HG03060 (cell line): ENCODE results near the gene CD300H.
"Not testable (repeated sequence)": the region's sequence is repeated elsewhere in the genome, so short reads cannot be mapped to it uniquely, and the experiment has no call there.

Source experiments
- ATAC-seq: cut with Tn5 transposase; IDR thresholded peaks from one replicate; pipeline ENCODE4 v1.9.1; 2021; ENCODE audit warnings: low read depth, moderate number of reproducible peaks; ENCODE audit not compliant: unreplicated experiment

The CD300H gene

DNA sequence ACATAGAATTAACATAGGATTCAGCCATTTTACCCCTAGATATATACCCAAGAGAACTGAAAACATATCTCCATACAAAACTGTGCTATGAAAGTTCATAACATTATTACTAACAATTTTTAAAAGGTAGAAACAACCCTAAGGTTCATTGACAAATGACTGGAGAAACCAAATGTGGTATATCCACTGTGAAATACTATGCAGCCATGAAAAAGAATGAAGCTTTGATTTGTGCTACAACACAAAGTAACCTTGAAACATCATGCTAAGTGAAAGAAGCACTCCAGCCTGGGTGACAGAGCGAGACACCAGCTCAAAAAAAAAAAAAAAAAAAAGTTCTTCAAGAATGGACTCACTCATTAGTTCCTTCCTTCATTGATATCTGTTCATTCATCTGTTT is 24.2 kb upstream of the CD300H start:
- ATAC-seq: no peak

DNA sequence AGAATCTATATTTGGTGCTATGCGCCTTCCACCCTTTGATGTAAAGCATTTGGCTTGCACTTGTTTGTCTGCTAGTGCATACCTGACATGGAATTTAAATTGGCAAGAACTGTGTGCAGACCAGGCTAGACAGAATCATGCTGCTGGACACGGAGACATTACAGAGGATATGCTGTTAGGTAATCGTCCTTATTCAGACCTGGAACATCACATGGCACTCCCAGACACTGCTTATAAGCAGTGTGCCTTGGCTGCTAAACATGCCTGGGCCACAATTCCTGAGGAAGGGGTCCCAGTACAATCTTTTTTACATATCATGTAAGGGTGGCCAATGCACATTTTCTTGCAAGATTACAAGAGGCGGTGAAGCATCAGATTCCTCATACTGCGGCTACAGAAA is 18.4 kb upstream of the CD300H start:
- ATAC-seq: no peak

DNA sequence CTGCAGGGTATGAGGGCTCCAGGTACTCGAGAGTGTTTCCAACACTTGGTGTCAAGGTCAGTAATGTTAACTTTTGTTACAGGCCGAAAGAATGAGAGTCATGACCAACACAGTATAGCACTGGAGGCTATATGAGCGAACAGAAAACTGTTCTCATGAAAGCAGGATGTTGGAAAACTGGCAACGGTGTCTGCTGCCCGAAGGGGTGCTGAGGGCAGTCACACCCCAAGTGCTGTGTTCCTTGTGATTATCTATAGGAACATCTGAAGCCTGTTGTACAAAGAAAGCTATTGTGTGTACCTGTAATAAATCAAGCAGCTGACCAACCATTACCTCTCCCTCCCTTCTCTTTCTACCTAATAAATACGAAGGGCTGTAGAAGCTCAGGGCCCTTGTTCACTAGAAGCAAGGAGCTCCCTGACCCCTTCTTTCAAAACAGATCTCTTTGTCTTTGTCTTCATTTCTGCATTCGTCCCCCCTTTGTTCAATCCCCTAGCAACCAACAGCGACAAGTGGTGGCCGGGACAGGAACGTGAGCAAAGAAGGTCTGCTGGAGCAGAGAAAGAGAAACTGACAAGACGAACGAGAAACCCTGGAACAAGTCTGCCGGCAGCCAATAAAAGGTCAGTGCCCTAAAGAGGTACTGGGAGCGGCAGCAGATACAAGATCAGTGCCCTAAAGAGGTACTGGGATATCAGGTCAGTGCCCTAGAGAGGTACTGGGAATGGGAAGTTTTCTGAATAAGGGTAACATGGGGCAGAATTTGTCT is 17.2 kb upstream of the CD300H start:
- no peak for ATAC-seq

DNA sequence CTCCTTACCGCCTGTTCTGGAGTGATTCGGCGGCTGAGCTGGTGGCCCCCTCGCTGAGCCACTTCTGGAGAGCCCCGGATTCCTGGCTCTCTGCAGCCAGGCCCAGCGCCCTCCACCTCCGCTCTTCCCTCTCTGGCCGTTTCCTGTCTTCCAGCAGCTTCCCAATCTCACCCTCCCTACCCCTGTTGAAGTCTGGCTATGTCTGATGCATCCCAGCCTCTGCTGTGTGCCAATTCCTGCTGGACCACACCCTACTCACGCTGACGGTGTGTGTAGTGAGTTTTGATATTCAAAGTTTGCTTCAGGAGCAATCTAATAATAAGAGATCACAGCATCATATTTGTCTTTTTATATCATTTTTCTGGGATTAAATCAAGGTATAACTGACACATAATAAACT is 15.3 kb upstream of the CD300H start:
- no peak for ATAC-seq

DNA sequence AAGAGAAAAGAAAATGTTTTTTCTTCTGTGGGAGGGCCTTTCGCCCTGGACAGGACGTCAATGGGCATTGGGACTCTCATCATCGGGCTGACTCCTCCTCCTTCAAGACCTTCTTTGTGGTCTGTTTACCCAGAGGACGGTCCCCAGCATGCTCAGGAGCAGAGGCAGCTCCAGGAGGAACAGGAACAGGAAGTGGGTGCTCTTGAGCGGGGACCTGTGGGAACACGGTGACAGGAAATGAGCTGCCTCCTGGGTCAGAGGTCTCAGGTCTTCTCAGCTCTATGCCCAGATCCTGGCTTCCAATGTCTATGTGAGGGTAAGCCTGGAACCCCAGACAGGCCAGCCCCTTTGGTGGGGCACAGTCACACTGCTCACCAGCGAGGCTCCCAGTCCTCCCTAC is 12.6 kb upstream of the CD300H start:
- no peak for ATAC-seq

DNA sequence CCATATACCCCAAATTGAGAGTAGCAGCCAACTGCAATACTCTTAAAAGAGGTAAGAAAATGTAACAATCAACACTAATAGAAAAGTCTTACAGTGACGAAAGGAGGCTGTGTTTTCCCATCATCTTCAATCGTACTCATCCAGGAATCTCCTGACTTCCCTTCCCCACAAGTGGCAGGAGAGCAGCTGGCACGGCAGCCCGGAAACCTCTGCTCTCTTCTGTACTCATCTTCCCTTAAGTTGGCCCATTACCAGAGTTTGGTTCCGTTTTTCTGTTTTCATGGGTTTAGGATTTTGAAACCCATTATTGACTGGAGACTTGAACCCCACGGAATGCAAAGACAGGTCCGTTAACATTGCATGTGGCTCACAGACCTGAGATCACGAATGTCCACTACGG is 11.7 kb upstream of the CD300H start:
- ATAC-seq: no peak

DNA sequence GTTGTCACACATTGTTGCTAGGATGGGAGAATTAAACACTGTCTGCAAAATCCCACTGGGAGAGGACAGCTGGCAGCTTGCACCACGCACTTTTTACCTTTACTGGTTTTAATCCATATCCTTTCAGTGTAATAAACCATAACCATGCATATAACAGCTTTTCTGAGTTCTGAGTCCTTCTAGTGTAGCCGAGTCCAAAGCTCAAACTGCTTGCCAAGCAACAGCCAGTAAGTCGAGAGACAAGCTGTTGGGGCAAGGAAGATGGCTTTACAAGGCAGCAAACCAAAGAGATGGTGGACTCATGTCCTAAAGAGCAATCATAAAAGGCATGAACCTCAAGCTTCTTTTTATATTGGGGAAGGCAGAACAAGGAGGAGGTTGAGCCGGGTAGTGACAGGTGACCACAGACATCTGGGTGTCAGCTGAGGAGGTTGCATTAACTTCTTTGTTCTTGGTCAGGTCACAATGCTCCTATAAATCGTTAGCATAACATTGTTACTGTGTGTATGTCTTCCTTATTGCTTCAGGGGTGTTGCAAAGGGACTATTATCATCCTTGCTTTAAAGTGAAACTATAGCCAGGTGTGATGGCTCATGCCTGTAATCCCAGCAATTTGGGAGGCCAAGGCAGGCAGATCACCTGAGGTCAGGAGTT is 7.3 kb upstream of the CD300H start:
- ATAC-seq: no peak

DNA sequence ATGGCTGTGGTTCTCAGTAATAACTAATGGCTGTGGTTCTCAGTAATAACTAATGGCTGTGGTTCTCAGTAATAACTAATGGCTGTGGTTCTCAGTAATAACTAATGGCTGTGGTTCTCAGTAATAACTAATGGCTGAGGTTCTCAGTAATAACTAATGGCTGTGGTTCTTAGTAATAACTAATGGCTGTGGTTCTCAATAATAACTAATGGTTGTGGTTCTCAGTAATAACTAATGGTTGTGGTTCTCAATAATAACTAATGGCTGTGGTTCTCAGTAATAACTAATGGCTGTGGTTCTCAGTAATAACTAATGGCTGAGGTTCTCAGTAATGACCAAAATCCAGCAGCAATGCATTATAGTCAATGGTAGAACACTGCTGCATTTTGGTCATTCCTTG is 6.3 kb upstream of the CD300H start:
- ATAC-seq: not testable (repeated sequence)

DNA sequence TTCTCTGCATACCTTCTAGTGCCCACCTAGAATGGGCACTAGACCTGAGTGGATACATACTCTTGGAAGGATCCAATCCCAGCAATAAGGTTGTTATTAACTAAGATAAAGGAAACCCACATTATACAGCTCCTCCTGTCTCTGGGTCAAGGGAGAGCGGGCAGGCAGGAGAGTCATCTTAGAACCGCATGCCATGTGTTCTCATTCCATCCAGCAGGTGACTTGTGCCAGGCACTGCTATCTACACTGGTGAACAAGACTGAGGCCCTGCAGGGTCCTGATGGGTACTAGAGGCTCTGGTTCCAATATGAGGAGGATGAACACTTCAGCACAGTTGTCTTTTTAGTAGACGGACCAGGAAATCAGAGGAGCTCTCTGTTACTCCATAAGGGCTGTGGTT is 5.9 kb upstream of the CD300H start:
- no peak for ATAC-seq

DNA sequence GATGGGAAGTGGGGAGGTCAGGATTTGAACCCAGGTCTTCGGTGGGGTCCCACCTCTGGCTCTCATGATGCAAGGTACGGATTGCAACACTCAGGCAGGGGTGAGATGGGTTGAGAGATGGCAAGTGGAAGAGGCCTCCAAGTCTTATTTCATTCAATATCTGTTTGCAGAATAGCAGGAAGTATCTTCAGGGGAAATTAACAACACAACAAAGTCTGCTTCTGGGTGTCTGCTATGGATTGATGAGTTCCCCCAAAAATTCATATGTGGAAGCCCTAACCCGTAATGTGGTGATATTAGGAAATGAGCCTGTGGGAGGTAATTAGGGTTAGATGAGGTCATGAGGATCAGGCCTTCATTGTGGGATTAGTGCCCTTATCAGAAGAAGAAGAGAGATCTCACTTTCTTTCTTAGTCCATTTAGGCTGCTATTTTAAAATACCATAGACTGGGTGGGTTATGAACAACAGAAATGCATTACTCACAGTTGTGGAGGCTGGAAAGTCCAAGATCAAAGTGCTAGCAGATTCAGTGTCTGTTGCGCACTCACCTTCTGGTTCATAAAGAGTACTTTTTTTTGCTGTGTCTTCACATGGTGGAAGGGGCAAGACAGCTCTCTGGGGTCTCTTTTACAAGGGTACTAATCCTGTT is 4.4 kb upstream of the CD300H start:
- no peak for ATAC-seq

DNA sequence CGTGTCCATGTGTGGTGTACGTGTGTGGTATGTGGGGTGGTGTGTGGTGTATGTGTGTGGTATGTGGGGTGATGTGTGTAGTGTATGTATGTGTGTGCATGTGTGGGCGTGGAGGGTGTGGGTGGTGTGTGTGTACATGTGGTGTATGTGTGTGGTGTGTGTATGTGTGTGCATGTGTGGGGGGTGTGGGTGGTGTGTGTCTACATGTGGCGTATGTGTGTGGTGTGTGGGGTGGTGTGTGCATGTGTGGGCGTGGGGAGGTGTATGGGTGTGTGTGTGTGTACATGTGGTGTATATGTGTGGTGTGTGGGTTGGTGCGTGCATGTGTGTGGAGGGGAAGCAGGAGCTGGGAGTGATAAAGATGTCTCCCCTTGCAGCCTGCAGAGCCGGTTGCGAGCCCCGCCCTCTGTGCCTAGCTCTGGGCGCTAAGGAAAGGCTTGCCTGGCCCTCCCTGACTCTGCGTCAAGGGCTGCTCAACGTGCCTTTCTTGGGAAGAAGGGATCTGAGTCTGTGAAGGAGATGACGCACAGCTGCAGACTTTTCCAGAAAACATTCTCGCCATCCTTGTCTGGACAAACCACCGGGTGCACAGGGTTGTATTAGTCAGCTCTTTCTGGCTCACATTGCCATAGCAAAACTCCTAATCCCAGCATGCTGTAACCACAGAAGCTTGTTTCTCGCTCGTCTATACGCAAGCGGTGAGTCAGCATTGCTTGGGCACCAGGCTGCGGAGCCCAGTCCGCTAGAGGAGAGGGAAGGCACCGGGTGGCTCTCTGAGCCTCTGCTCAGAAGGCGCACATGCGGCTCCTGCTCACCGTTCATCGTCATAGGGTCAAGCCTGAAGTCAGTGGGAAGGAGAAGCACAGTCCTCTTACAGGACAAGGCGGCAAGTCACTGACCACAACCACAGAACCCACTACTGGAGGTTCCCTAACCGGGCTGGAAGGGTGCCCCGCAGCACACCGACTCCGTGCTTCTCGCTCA is 2.0 kb upstream of the CD300H start:
- ATAC-seq: no peak

DNA sequence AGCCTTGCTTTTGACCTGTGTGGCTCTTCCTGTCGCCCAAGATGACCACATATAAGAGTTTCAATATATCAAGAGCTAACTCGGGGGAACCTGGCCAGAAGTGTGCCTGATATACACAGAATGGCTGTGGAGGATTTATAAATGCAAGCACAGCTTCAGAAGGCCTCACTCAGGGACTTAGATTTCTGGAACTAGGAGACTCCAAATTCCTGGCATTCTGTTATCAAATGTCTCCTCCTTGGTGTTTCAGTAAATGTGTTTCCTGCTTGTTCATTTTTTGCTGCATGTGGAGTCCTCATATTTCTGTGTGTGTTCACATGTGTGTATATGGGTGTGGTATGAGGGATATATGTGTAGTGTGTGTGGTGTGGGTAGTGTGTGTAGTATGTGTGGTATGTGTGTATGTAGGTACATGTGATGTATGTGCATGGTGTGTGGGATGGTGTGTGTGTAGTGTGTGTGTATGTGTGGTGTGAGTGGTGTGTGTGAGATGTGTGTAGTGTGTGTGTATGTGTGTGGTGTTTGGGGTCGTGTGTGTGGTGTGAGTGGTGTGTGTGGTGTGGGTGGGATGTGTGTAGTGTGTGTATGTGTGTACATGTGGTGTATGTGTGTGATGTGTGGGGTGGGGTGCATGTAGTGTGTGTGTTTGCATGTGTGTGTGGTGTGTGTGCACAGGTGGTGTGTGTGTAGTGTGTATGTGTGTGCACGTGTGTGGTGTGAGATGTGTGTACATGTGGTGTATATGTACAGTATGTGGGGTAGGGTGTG is 981 bp upstream of the CD300H start:
- no peak for ATAC-seq

DNA sequence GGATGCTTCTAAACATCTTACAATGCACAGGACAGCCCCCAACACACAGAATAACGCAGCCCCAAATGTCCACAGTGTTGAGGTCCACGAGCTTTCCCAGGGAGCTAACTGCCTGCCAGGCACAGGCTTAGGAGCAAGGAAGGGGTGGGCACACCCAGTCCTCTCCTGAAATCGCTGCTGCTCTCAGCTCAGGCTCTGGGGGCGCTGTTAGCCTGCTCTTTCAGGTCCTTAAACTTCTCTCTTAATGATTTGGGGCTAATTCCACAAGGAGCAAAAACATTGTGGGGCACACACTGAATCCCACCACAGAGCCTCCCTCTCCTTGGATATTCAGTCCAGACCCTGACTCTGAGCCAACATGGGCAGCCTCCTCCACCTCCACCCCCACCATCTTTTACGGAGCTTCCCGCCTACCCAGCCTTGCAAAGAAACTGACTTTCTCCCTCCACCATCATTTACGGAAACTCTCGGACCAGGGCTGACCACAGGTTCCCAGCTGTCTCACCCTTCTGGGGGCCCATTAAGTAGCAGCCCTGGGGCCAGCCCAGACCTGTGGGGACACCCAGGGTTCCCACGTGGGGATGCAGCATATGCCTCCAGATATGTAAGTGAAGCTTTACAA is 1.1 kb downstream of the CD300H start:
- ATAC-seq: no peak

DNA sequence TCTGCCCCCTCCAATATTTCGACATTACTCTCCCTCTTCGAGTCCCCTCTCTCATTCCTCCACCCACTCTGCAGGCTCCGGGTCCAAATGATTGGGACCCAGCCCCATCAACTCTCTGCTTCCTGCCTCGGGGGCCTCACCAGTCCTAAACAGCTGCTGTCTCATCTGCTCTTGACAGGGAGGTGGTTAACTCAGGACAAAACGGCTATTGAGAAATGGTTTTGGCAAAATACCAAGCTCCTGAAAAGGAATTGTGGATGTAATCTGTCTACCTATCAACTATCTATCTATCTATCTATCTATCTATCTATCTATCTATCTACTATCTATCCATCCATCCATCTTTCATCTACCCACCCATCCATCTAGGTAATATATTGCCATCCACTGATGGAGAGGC is 2.2 kb downstream of the CD300H start:
- ATAC-seq: no peak

DNA sequence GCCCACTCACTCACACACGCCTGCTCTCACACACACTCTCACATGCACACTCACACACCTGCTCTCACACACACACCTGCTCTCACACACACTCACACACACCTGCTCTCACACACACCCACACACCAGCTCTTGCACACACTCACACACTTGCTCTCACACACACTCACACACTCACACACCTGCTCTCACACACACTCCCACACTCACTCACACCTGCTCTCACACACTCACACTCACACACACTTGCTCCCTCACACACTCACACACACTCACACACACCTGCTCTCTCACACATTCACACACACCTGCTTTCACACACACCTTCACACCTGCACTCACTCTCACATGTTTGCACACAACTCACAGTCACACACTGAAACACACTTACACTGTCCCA is 4.0 kb downstream of the CD300H start:
- ATAC-seq: no peak

DNA sequence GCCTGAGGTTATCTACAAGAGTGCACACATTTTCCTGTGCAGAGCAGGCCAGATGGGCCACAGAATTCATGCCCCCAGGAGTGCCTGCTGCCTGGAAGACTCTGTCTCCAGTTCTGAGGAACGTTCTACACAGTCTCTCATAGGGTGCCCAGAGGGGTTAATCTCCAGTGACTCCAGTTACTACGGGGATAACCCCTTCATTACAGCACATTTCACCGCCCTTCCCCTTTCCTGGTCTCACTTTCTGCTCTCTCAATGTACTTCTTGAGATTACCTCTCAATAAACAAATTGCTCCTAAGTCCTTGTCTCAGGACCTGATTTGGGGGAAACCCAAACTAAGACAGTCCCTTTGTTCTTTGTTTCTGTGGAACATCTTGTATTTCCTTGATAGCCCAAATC is 5.7 kb downstream of the CD300H start:
- no peak for ATAC-seq

DNA sequence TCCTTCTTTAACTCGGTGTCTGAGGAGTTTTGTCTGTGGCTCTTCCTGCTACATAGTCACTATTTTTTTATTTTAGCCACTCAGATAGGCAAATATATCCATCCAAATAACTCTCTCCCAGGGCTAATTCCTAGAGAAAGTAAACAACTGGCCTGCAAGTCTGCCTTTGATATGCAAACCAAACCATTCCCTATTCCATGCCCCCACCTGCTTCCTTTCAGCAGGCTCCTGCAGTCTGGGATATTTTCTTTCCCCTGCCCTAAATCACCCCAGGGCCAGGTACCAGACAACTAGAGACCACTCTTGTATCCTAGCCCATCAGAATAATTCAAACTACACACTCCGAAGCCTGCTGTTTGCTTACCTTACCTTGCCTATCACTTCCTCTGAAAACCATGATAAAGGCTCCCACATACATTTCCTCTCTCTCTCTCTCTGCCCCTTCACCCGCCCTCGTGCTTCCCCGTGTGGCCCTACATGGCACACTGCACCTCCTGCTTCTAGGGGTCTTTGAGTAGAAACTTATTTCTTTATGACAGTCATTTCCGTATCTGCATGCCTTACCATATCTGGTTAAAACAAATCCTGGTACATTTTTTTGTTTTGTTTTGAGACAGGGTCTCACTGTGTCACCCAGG is 8.3 kb downstream of the CD300H start:
- no peak for ATAC-seq

DNA sequence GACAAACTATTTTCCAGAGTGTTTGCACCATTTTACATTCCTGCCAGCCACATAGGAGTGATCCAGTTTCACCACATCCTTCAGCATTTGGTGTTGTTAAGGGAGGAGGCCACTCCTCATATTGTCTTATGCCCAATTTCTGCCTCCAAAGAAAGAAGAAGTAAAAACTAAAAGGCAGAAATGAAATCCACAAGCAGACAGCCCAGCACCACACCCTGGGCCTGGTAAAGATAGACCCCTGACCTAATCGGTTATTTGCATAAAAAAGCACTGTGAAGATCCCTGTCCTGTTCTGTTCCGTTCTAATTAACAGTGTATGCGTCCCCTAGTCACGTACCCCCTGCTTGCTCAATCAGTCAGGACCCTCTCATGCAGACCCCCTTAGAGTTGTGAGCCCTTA is 8.9 kb downstream of the CD300H start:
- not testable (repeated sequence) for ATAC-seq

DNA sequence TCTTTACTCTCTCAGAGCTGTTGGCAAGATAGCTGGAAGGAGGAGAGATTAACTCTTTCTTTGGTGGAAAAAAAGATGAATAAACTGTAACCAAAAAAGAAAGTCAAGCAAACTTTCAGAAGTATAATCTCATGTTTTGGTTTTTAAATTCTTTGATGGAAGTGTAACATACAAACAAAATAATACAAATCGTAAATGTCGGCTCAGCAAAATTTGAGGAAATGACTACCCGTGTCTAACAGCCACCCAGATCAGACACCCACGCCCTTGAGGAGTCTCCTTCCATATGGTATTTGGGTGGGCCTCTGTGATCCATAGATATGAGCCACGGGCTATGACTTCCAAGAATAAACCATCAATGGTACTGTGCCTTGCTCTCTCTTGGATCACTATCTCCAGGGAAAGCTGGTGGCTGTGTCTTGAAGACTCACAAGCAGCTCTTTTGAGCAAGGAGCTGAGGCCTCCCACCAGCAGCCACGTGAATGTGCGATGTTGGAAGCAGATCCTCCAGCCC is 11.8 kb downstream of the CD300H start:
- ATAC-seq: no peak
